ENCODE data around the gene ARHGAP42. TPM values are rescaled to one million over a fixed set of nuclear protein-coding genes. Genes with fewer than 3 reads are reported as not detected.
A peak's percentile ranks its signal among the peaks of the same experiment; 100 is the strongest.

Gene ARHGAP42
- total and polyA plus RNA-seq, 2 of the 4 experiments (the other 2 are of a cell fraction), result 2.9 to 7.3 TPM

DNA sequence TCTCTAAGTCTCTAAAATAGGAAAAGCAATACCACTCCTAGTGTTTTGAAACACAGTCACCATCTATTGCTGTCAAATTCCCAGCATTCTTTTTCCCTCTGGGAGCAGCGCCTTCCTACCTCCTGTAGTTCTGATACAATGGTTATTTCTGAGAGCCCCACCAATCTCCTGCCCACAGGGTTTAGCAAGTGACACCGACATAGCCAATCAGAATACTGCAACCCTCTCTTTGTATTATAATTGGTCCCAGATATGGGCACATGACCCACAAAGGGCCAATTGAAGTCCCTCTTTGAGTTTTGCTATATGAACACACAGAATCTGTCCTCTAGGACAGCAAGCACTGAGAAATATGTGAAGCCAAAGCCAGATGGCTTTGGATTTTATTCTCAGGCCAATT lies 16.9 kb upstream of the ARHGAP42 start:
- no CpG with 5 or more reads among the region's 2 CpGs for WGBS, 2 experiments (ENCODE audit: extremely low coverage in 2 of 2, insufficient read length in 1 of 2)
- H3K18ac ChIP-seq (ENCODE audit: low read depth, low read length), result peak overlapping the region; percentile 52; the same call in 1 of the 2 replicates
- in situ Hi-C loops (cut with MboI; ENCODE audit: low sequenced_read_pairs) (no loop called here), dilution Hi-C loops (cut with HindIII; ENCODE audit: low sequenced_read_pairs, unreplicated experiment) (no loop called here), intact Hi-C loops (cut with micrococcal nuclease) (loop anchor here (5.0 kb wide), 1 partner anchor 33 kb away; no protein-coding TSS in a partner anchor)
- no peak overlapping the region for H3K4me2 ChIP-seq (ENCODE audit: low read depth, low read length)
- ChIA-PET POLR2A (ENCODE audit: unreplicated experiment) (no interaction called here), CTCF (no interaction called here)
- H4K8ac ChIP-seq (ENCODE audit: low read depth in 2 of 2, low read length in 2 of 2), result no peak overlapping the region
- H3K9me3 ChIP-seq (ENCODE audit: control insufficient read depth, insufficient read depth, low read length), result no peaks in the 10 kb centered on the region
- H2BK120ac ChIP-seq (ENCODE audit: low read depth, low read length), result peak overlapping the region; percentile 71; the same call in 1 of the 2 replicates
- no peak overlapping the region for H2AK5ac ChIP-seq (ENCODE audit: low read depth, low read length)
- H3K9me1 ChIP-seq (ENCODE audit: insufficient read depth, low read length), result peaks cover 9% of the 10 kb centered on the region
- H3K23ac ChIP-seq (ENCODE audit: low read depth, low read length), result no peak overlapping the region
- no peak overlapping the region for H2AK9ac ChIP-seq (replicated peaks; ENCODE audit: low read depth, low read length, poor library complexity)
- no peak overlapping the region for H3K9ac ChIP-seq (ENCODE audit: low read depth, low read length)
- ATAC-seq (ENCODE audit: low read depth) (no peak), DNase-seq (no peak)
- H2AFZ ChIP-seq (replicated peaks; ENCODE audit: low read length, poor library complexity), result no peak overlapping the region
- H3K36me3 ChIP-seq (ENCODE audit: control insufficient read depth, insufficient read depth, low read length), result no peaks in the 10 kb centered on the region
- no peak overlapping the region for H3K27ac ChIP-seq (ENCODE audit: insufficient read depth, low read length)
- H4K91ac ChIP-seq (ENCODE audit: insufficient read depth, low read depth, low read length), result no peak overlapping the region
- TF ChIP-seq POLR2A (IDR thresholded peaks at IDR 0.05; ENCODE audit: low read depth, low read length) (no peak), RFX5 (IDR thresholded peaks at IDR 0.05; ENCODE audit: low read depth, low read length) (no peak), MXI1 (IDR thresholded peaks at IDR 0.05; ENCODE audit: borderline replicate concordance, low read depth, low read length) (no peak), RAD21 (IDR thresholded peaks at IDR 0.05; ENCODE audit: low read length) (no peak), MAFK (IDR thresholded peaks at IDR 0.05; ENCODE audit: low read depth, low read length) (no peak), CHD1 (IDR thresholded peaks at IDR 0.05; ENCODE audit: low read depth, low read length) (no peak), BHLHE40 (IDR thresholded peaks at IDR 0.05; ENCODE audit: low read depth, low read length) (no peak), FOS (IDR thresholded peaks at IDR 0.05; ENCODE audit: low read depth, low read length) (no peak), CEBPB (IDR thresholded peaks at IDR 0.05; ENCODE audit: low read depth, low read length) (no peak), CTCF (conservative IDR thresholded peaks at IDR 0.05; ENCODE audit: low read depth, low read length) (no peak), ELK1 (IDR thresholded peaks at IDR 0.05; ENCODE audit: borderline replicate concordance, low read depth, low read length) (no peak)
- no peaks in the 10 kb centered on the region for H4K20me1 ChIP-seq (ENCODE audit: insufficient read depth, low read length)
- H4K5ac ChIP-seq (ENCODE audit: low read depth, low read length), result no peak overlapping the region; the same call in 1 of the 2 replicates
- BruUV-seq (replicated peaks), result no TSS peak
- peak overlapping the region; percentile 7; the same call in 1 of the 3 replicates for H2BK15ac ChIP-seq (ENCODE audit: low read depth, low read length)
- peaks cover 6% of the 10 kb centered on the region for H3K4me1 ChIP-seq (ENCODE audit: control insufficient read depth, insufficient read depth, low read length)
- peak overlapping the region; percentile 24 for H3K4ac ChIP-seq (ENCODE audit: low read depth, low read length)
- H3K4me3 ChIP-seq (ENCODE audit: insufficient read depth, low read depth, low read length), result no peak overlapping the region
- H3K14ac ChIP-seq (replicated peaks; ENCODE audit: low read depth, low read length), result no peak overlapping the region
- no peak overlapping the region for H3K56ac ChIP-seq (ENCODE audit: extremely low read depth, insufficient read depth, low read length)
- H3K79me1 ChIP-seq (ENCODE audit: low read depth in 1 of 2, low read length in 2 of 2), result no peaks in the 10 kb centered on the region
- H2BK5ac ChIP-seq (ENCODE audit: low read depth, low read length, poor library complexity, severe bottlenecking), result no peak overlapping the region
- H2BK20ac ChIP-seq (ENCODE audit: low read depth, low read length), result peak overlapping the region; percentile 46; the same call in 1 of the 2 replicates
- no peaks in the 10 kb centered on the region for H3K27me3 ChIP-seq (ENCODE audit: control insufficient read depth, insufficient read depth, low read length)

Measured in IMR-90 (cell line).